NT2/D1 (cell line): ENCODE data around the gene RFESD.

Experiments
- SUZ12 ChIP-seq: IDR thresholded peaks from 2 replicates; pipeline ENCODE4 v1.6.1; 2011; ENCODE audit not compliant: insufficient read length, insufficient read depth; ENCODE audit errors: extremely low read depth
- YY1 ChIP-seq: IDR thresholded peaks from 2 replicates; pipeline ENCODE4 v1.6.1; 2011; ENCODE audit not compliant: insufficient read length, insufficient read depth
- ZNF274 ChIP-seq: IDR thresholded peaks from 2 replicates; pipeline ENCODE4 v1.6.1; 2011; ENCODE audit warnings: mild to moderate bottlenecking, low read depth, low read length

DNA sequence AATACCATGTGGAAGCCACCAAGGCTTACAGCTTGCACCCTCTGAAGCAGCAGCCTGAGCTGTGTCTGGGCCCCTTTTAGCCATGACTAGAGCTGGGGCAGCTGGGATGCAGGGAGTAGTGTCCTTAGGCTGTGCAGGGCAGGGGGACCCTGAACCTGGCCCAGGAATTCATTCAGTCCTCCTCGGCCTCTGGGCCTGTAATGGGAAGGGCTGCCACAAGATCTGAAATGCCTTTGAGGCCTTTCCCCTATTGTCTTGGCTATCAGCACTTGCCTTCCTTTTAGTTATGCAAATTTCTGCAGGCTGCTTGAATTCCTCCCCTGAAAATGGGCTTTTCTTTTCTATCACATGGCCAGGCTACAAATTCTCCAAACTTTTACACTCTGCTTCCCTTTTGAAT, 17.6 kb upstream of the RFESD start:
- TF ChIP-seq SUZ12 (no peak), ZNF274 (no peak), YY1 (no peak)
